ENCODE results near the gene EMILIN2. TPM values are rescaled to one million over a fixed set of nuclear protein-coding genes. Genes with fewer than 3 reads are reported as not detected.
A peak's percentile ranks its signal among the peaks of the same experiment; 100 is the strongest.

Gene EMILIN2
- total and polyA plus RNA-seq, 9 of the 15 experiments (the other 6 are each of a cell fraction or from before 2014, with no cell fraction given), result 0.01 to 0.40 (median 0.19) TPM

DNA sequence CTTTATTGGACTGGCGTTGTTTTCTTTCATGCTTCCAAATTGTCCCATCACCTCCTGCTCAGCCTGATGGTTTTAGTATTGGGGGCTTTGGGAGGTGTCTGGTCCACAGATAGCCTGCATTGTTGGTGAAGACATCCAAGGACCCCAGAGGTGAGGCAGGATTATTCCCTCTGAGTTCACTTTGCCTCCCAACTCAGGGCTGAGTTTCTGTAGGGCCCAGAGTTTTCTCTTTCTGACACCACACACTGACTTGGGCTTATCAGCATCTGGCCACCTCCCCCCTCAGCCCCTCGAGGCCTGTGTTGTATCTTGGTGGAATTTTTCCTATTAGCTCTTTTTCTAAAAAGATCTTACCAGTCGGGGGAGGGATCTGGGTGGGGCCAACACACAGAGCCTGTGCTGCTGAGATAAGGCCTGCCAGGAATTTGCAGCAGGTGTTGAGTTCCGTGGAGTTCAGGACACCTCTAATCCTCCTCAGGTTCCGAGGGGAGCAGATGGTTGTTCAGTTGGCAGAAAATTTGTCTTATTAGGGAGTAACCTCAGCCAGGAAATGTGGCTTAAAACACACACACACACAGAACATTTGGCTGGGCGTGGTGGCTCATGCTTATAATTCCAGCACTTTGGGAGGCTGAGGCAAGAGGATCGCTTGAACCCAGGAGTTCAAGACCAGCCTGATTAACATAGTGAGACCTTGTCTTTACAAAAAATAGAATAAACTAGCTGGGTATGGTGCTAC lies 7.3 kb downstream of the EMILIN2 start (continued):
- TF ChIP-seq BCLAF1 (IDR thresholded peaks at IDR 0.05; ENCODE audit: borderline replicate concordance in 1 of 2, control insufficient read depth in 1 of 2, low read depth in 2 of 2, low read length in 1 of 2) (no peak), MAFG (tag; conservative IDR thresholded peaks at IDR 0.05) (0 out of 2 replicates have a peak, but pooled peaks have one; percentile 32), HMBOX1 (IDR thresholded peaks at IDR 0.05) (no peak; the same call in 1 of the 2 replicates), ATF1 (CRISPR knock-in tag; IDR thresholded peaks at IDR 0.05) (no peak), ATF1 (tag; IDR thresholded peaks at IDR 0.05) (peak; percentile 45; the same call in 1 of the 2 replicates), HNRNPK (IDR thresholded peaks at IDR 0.05; ENCODE audit: low read depth, low read length, poor library complexity, severe bottlenecking) (no peak), NR2C2 (CRISPR knock-in tag; IDR thresholded peaks at IDR 0.05) (peak; percentile 60; the same call in 1 of the 2 replicates), NR2C2 (tag; IDR thresholded peaks at IDR 0.05) (0 out of 2 replicates have a peak, but pooled peaks have one; percentile 27), ZNF445 (CRISPR knock-in tag; IDR thresholded peaks at IDR 0.05; ENCODE audit: low read depth) (no peak), LARP7 (IDR thresholded peaks at IDR 0.05) (no peak; the same call in 1 of the 2 replicates), NFE2 (IDR thresholded peaks at IDR 0.05; ENCODE audit: low read depth) (0 out of 2 replicates have a peak, but pooled peaks have one; percentile 3), MNT (conservative IDR thresholded peaks at IDR 0.05) (peak; percentile 57 to 79), NFIX (CRISPR knock-in tag; IDR thresholded peaks at IDR 0.05; ENCODE audit: low read depth) (no peak)
- TF ChIP-seq, protein P1, sequence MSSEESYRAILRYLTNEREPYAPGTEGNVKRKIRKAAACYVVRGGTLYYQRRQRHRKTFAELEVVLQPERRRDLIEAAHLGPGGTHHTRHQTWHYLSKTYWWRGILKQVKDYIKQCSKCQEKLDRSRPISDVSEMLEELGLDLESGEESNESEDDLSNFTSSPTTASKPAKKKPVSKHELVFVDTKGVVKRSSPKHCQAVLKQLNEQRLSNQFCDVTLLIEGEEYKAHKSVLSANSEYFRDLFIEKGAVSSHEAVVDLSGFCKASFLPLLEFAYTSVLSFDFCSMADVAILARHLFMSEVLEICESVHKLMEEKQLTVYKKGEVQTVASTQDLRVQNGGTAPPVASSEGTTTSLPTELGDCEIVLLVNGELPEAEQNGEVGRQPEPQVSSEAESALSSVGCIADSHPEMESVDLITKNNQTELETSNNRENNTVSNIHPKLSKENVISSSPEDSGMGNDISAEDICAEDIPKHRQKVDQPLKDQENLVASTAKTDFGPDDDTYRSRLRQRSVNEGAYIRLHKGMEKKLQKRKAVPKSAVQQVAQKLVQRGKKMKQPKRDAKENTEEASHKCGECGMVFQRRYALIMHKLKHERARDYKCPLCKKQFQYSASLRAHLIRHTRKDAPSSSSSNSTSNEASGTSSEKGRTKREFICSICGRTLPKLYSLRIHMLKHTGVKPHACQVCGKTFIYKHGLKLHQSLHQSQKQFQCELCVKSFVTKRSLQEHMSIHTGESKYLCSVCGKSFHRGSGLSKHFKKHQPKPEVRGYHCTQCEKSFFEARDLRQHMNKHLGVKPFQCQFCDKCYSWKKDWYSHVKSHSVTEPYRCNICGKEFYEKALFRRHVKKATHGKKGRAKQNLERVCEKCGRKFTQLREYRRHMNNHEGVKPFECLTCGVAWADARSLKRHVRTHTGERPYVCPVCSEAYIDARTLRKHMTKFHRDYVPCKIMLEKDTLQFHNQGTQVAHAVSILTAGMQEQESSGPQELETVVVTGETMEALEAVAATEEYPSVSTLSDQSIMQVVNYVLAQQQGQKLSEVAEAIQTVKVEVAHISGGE (CRISPR knock-in tag; IDR thresholded peaks at IDR 0.05), result peak in 1 of 3 experiments; percentile 69; a peak in 1 of 6 replicates
- TF ChIP-seq, protein P2, sequence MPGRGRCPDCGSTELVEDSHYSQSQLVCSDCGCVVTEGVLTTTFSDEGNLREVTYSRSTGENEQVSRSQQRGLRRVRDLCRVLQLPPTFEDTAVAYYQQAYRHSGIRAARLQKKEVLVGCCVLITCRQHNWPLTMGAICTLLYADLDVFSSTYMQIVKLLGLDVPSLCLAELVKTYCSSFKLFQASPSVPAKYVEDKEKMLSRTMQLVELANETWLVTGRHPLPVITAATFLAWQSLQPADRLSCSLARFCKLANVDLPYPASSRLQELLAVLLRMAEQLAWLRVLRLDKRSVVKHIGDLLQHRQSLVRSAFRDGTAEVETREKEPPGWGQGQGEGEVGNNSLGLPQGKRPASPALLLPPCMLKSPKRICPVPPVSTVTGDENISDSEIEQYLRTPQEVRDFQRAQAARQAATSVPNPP (IDR thresholded peaks at IDR 0.05; ENCODE audit: borderline replicate concordance, insufficient read depth, insufficient read length), result no peak
